Measurements from ENCODE around the gene C1QTNF6.

The C1QTNF6 gene

GRCh38 chr22:37146507-37147180 lies 41.4 kb downstream of the C1QTNF6 start:
- Histone ChIP-seq H3K4me1 (peaks cover 25 to 61% (median 45%) of the 10 kb centered on the region in 10 experiments), H3K27me3 (peaks cover 0 to 10% (median 0%) of the 10 kb centered on the region in 11 experiments; a peak in 2 of 22 replicates), H3K36me3 (no peaks in the 10 kb centered on the region), H3K4me2 (peak overlapping the region in 2 of 11 experiments; percentile 83 to 89; a peak in 2 of 22 replicates), H4K20me1 (peaks cover 0 to 7% (median 0%) of the 10 kb centered on the region in 11 experiments; a peak in 1 of 22 replicates), H3K27ac (no peak overlapping the region), H3K9me3 (replicated peaks in 1 of 11) (peaks cover 0 to 7% (median 2%) of the 10 kb centered on the region in 11 experiments; a peak in 7 of 22 replicates), H3K4me3 (no peak overlapping the region), H3K9ac (no peak overlapping the region)
- no peak for TF ChIP-seq Cebpa-rat (IDR thresholded peaks at IDR 0.05)

GRCh38 chr22:37146051-37146385 lies 42.0 kb downstream of the C1QTNF6 start:
- Histone ChIP-seq H3K4me3 (no peak overlapping the region), H4K20me1 (peaks cover 0 to 7% (median 0%) of the 10 kb centered on the region in 11 experiments; a peak in 1 of 22 replicates), H3K36me3 (no peaks in the 10 kb centered on the region), H3K9ac (0 out of 22 replicates have a peak overlapping the region, but pooled peaks of 1 of the 11 experiments have one; percentile 1), H3K27ac (no peak overlapping the region), H3K4me1 (peaks cover 25 to 65% (median 45%) of the 10 kb centered on the region in 10 experiments), H3K27me3 (peaks cover 0 to 10% (median 0%) of the 10 kb centered on the region in 11 experiments; a peak in 2 of 22 replicates), H3K4me2 (peak overlapping the region in 9 of 11 experiments; percentile 77 to 92 (median 84); a peak in 16 of 22 replicates), H3K9me3 (replicated peaks in 1 of 11) (peaks cover 0 to 5% (median 0%) of the 10 kb centered on the region in 11 experiments; a peak in 3 of 22 replicates)
- no peak for TF ChIP-seq Cebpa-rat (IDR thresholded peaks at IDR 0.05)

GRCh38 chr22:37145180-37146050 lies 42.6 kb downstream of the C1QTNF6 start:
- peak overlapping the region in 6 of 11 experiments; percentile 1 to 39 (median 16); a peak in 3 of 22 replicates for H3K9ac ChIP-seq
- H3K27me3 ChIP-seq: peaks cover 0 to 10% (median 0%) of the 10 kb centered on the region in 11 experiments; a peak in 2 of 22 replicates
- H3K27ac ChIP-seq: no peak overlapping the region
- peaks cover 0 to 7% (median 0%) of the 10 kb centered on the region in 11 experiments; a peak in 1 of 22 replicates for H4K20me1 ChIP-seq
- H3K4me3 ChIP-seq: peak overlapping the region in 2 of 10 experiments; percentile 1 to 14; a peak in 2 of 20 replicates
- peak overlapping the region; percentile 35 to 92 (median 83); a peak in 20 of 22 replicates for H3K4me2 ChIP-seq
- no peak for TF ChIP-seq Cebpa-rat (IDR thresholded peaks at IDR 0.05)
- no peaks in the 10 kb centered on the region for H3K9me3 ChIP-seq (replicated peaks in 1 of 11)
- no peaks in the 10 kb centered on the region for H3K36me3 ChIP-seq
- peaks cover 25 to 67% (median 45%) of the 10 kb centered on the region in 10 experiments for H3K4me1 ChIP-seq

GRCh38 chr22:37144180-37144554 lies 43.9 kb downstream of the C1QTNF6 start:
- no peaks in the 10 kb centered on the region for H3K9me3 ChIP-seq (replicated peaks in 1 of 11)
- 0 out of 22 replicates have a peak overlapping the region, but pooled peaks of 1 of the 11 experiments have one; percentile 3 for H3K4me2 ChIP-seq
- H3K4me3 ChIP-seq: no peak overlapping the region
- peaks cover 21 to 56% (median 35%) of the 10 kb centered on the region in 10 experiments for H3K4me1 ChIP-seq
- TF ChIP-seq Cebpa-rat (IDR thresholded peaks at IDR 0.05): no peak
- H4K20me1 ChIP-seq: peaks cover 0 to 7% (median 0%) of the 10 kb centered on the region in 11 experiments; a peak in 1 of 22 replicates
- H3K9ac ChIP-seq: no peak overlapping the region
- no peak overlapping the region for H3K27ac ChIP-seq
- no peaks in the 10 kb centered on the region for H3K36me3 ChIP-seq
- peaks cover 0 to 10% (median 0%) of the 10 kb centered on the region in 11 experiments; a peak in 2 of 22 replicates for H3K27me3 ChIP-seq

- H3K27me3 ChIP-seq: peaks cover 0 to 10% (median 0%) of the 10 kb centered on the region in 11 experiments; a peak in 2 of 22 replicates
- H3K9me3 ChIP-seq (replicated peaks in 1 of 11): no peaks in the 10 kb centered on the region
Observed at GRCh38 chr22:37141971-37142370, 46.1 kb downstream of the C1QTNF6 start.

GRCh38 chr22:37141476-37141875 lies 46.6 kb downstream of the C1QTNF6 start:
- peaks cover 0 to 10% (median 0%) of the 10 kb centered on the region in 11 experiments; a peak in 2 of 22 replicates for H3K27me3 ChIP-seq
- no peak for TF ChIP-seq Cebpa-rat (IDR thresholded peaks at IDR 0.05)
- H3K4me1 ChIP-seq: peaks cover 16 to 38% (median 19%) of the 10 kb centered on the region in 10 experiments
- H3K9ac ChIP-seq: no peak overlapping the region
- H3K9me3 ChIP-seq (replicated peaks in 1 of 11): no peaks in the 10 kb centered on the region
- H3K4me2 ChIP-seq: no peak overlapping the region
- no peak overlapping the region for H3K4me3 ChIP-seq
- H3K27ac ChIP-seq: no peak overlapping the region
- no peaks in the 10 kb centered on the region for H4K20me1 ChIP-seq
- no peaks in the 10 kb centered on the region for H3K36me3 ChIP-seq

More at GRCh38 chr22:37141971-37142370, 46.1 kb downstream of the C1QTNF6 start:
- H3K36me3 ChIP-seq: no peaks in the 10 kb centered on the region
- no peak overlapping the region; a peak in 1 of 22 replicates for H3K4me2 ChIP-seq
- peaks cover 16 to 38% (median 20%) of the 10 kb centered on the region in 10 experiments for H3K4me1 ChIP-seq
- H3K4me3 ChIP-seq: no peak overlapping the region
- peak overlapping the region in 2 of 11 experiments; percentile 11 to 23; a peak in 2 of 22 replicates for H3K9ac ChIP-seq
- no peaks in the 10 kb centered on the region for H4K20me1 ChIP-seq
- no peak overlapping the region for H3K27ac ChIP-seq
- no peak for TF ChIP-seq Cebpa-rat (IDR thresholded peaks at IDR 0.05)

- no peak overlapping the region for H3K4me2 ChIP-seq
- H3K36me3 ChIP-seq: no peaks in the 10 kb centered on the region
- H3K9me3 ChIP-seq (replicated peaks in 1 of 11): no peaks in the 10 kb centered on the region
- H4K20me1 ChIP-seq: no peaks in the 10 kb centered on the region; a peak in 1 of 22 replicates
- H3K27me3 ChIP-seq: peaks cover 0 to 10% (median 0%) of the 10 kb centered on the region in 11 experiments; a peak in 2 of 22 replicates
- H3K9ac ChIP-seq: no peak overlapping the region
- TF ChIP-seq Cebpa-rat (IDR thresholded peaks at IDR 0.05): no peak
- H3K4me3 ChIP-seq: no peak overlapping the region
- H3K4me1 ChIP-seq: peaks cover 12 to 33% (median 17%) of the 10 kb centered on the region in 10 experiments
- H3K27ac ChIP-seq: no peak overlapping the region
Observed at GRCh38 chr22:37140686-37141323, 47.2 kb downstream of the C1QTNF6 start.

GRCh38 chr22:37139762-37140161 lies 48.3 kb downstream of the C1QTNF6 start:
- Histone ChIP-seq H3K9ac (no peak overlapping the region), H3K9me3 (replicated peaks in 1 of 11) (no peaks in the 10 kb centered on the region), H3K36me3 (no peaks in the 10 kb centered on the region), H3K27ac (no peak overlapping the region), H4K20me1 (no peaks in the 10 kb centered on the region; a peak in 1 of 22 replicates), H3K27me3 (no peaks in the 10 kb centered on the region), H3K4me2 (0 out of 22 replicates have a peak overlapping the region, but pooled peaks of 1 of the 11 experiments have one; percentile 43), H3K4me1 (peaks cover 2 to 22% (median 7%) of the 10 kb centered on the region in 10 experiments; a peak in 19 of 20 replicates), H3K4me3 (no peak overlapping the region)
- TF ChIP-seq Cebpa-rat (IDR thresholded peaks at IDR 0.05): no peak
